HG03558 (cell line): Measurements from ENCODE around the gene BCKDHA.
"Not testable (repeated sequence)": the region's sequence is repeated elsewhere in the genome, so short reads cannot be mapped to it uniquely, and the experiment has no call there.

ENCODE experiments used
- ATAC-seq: cut with Tn5 transposase; IDR thresholded peaks from one replicate; pipeline ENCODE4 v1.9.1; 2021; ENCODE audit warnings: moderate number of reproducible peaks; ENCODE audit not compliant: unreplicated experiment; ENCODE audit errors: extremely low read depth

Gene BCKDHA

DNA sequence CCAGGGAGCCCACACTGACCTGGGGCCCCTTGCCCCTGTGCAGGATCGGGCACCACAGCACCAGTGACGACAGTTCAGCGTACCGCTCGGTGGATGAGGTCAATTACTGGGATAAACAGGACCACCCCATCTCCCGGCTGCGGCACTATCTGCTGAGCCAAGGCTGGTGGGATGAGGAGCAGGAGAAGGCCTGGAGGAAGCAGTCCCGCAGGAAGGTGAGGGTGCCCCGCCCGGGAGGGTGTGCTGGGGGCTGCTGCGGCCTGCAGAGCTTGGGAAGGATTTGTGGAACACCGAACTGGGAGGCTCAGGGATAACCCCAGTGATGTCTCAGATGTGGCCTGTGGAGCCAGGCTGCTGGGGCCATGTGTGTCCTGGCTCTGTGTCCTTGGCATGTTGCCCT is 25.3 kb downstream of the BCKDHA start:
- no peak for ATAC-seq

DNA sequence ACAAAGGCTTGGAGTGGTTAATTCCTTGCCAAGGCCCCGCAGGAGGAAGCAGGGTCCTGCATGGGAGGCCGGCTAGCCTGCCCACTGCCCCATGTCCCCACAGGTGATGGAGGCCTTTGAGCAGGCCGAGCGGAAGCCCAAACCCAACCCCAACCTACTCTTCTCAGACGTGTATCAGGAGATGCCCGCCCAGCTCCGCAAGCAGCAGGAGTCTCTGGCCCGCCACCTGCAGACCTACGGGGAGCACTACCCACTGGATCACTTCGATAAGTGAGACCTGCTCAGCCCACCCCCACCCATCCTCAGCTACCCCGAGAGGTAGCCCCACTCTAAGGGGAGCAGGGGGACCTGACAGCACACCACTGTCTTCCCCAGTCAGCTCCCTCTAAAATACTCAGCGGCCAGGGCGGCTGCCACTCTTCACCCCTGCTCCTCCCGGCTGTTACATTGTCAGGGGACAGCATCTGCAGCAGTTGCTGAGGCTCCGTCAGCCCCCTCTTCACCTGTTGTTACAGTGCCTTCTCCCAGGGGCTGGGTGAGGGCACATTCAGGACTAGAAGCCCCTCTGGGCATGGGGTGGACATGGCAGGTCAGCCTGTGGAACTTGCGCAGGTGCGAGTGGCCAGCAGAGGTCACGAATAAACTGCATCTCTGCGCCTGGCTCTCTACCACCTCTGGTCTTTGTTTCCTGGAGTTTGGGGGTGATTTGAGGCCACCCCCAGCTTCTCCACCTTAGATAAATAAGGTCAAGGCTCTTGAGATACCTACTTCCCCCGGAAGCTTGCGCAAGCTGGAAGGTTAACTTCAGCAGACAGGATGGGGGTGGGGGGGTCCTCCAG is 26.9 kb downstream of the BCKDHA start:
- ATAC-seq = no peak

DNA sequence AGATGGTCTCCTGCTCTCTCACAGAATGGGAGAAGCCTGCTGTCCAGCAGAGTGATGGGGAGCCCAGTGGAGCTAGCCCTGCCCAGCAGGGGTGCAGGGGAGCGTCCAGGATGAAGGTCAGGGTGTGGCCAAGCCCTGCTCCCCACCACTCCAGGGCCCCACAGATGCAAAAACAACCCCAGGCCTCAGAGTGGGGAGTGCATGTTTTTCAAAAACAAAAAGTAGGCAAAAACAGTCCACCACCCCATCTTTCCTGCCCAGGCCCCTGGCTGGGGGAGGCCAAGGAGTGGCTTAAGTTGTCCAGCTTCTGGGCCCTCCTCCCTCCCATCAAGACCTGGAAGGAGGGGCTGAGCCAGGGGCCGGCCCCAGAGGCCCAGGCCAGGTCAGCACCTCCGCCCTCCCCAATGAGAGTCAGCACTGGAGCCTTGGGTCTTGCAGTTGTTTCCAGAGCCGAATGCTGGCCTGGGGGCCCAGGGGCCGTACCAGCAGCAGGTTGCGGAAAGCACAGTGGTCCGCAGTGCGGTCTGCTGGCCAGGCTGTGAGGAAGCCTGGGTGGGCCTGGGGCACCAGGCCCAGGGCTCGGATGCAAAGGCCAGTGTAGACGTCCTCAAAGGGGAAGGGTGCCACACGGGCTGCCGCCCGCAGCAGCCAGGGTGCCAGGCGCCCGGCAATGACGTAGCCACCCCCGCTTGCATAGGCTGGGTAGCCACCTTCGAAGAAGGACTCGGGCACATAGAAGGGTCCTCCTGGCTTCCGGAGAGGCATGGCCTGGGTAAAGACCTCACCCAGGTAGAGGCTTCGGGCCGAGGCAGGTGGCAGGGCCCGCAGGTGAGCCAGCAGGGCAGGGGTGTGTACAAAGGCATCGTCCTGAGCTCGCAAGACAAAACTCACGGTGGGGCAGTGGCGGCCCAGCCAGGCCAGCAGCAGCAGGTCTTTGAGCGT is 27.8 kb downstream of the BCKDHA start:
- no peak for ATAC-seq

GRCh38 chr19:41426116-41426841 is 28.7 kb downstream of the BCKDHA start:
- no peak for ATAC-seq

DNA sequence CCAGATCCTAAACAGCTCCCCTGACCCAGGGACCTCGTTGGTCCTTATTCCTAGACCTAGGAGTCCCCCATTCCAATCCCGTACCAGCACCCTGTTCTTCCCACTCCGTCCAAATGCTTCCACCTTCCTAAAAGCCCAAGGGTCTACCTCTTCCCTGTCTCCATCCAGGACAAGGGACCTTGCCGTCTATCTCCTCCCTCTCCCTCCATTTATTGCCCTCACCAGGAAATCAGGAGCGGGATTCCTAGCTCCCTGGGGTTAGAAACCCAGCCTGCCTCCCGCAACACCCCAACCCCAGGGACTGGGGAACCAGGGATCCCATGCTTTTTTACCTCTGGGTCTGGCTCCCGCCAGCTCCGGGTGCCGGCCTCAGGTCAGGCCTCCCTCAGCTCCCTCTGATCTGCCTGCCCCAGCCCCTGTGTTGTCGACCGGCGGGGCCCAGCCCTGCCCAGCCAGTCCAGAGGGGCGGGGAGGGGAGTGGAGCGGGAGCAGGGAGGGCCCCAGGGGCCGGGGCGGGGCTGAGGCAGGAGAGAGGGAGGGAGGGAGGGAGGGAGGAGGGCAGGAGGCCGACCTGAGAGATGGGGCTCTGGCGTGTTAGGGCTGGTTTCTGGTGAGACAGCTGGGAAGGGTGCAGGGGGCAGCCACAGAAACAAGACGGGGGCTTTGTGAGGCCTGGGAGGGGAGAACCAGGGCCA is 29.5 kb downstream of the BCKDHA start, which contains the start of gene B3GNT8:
Gene B3GNT8 (minus strand): TSS at position 423 of the 695 bp plus-strand sequence. CDS start 596 bp downstream, outside the sequence.
- ATAC-seq = no peak

GRCh38 chr19:41427647-41428480 is 30.2 kb downstream of the BCKDHA start:
- no peak for ATAC-seq

GRCh38 chr19:41428481-41428859 is 30.9 kb downstream of the BCKDHA start:
- ATAC-seq = no peak

DNA sequence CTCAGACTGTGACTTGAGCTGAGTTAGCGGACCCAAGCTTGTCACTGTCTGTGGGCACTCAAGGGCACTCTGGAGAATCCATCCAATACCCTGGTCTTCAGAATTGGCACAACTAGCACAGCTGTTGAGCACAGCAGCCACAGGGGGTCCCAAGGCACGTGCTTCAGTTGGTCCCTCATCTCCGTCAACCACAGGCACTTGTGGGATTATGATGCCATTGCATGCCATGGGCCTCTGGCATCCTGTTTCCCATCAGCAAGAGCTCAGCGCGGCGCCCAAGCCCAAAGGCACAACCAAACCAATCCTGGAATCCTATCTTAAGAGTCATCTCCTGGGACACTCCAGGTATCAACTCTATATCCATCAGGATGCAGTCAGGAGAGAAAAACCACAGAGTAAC is 33.3 kb downstream of the BCKDHA start:
- ATAC-seq = no peak

DNA sequence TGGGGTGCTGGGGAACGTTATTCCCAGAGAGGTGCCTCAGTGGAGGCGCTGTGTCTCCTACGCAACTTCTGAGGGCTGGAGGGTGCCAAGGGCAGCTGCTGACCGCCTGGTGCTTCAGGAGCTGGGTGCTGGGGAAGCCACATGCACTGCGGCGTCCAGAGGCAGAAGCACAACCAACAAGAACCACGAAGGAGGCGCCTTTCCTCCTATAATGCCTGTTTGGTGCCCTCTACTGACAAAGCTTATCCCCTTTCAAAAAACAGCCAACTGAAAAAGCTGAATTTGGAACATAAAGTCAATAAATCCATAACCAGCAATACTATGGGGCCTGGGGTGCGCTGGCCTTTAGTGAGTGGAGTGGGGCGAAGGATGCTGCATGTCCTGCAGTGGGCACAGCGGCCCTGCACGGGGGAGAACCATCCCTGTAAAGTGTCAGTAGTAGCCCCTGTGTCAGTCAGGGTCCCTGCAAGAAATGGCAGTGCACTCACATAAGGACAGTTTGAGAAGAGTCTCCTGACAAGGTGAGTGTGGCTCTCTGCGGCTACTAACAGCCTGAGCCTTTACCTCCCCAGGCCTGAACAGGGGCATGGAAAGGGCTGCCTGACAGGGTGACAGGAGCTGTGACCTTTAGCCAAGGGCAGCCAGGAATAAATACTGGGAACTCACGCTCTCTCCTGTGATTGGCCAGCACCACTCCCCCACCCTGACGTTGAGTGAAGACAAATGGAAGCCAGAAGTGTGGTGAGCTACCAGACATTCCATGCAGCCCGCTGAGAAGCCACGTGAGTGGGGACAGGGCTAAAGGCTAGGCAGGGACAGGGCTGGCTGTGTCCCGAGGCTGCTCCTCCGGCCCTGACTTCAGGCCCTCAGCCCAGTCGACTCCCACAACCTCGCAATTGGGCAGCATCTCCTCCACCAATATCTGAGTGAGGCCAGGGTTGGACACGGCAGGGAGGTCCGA is 34.1 kb downstream of the BCKDHA start:
- ATAC-seq = no peak

GRCh38 chr19:41433171-41433570 is 35.6 kb downstream of the BCKDHA start:
- ATAC-seq = no peak

DNA sequence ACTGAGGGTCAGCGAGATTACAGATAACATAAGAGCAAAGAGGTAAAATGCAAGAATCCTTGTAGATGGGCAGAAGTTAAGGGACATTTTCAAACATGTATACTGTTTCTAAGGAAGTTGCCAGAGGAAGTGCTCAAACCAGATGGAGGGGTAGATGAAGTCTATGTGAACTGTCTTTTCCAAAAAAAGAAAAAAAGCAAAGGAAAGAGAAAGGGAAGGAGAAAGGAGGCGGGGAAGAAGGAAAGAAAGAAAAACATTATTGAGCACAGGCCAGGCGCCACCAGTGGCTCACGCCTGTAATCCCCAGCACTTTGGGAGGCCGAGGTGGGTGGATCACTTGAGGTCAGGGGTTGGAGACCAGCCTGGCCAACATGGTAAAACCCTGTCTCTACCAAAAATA is 36.8 kb downstream of the BCKDHA start:
- ATAC-seq = no peak

DNA sequence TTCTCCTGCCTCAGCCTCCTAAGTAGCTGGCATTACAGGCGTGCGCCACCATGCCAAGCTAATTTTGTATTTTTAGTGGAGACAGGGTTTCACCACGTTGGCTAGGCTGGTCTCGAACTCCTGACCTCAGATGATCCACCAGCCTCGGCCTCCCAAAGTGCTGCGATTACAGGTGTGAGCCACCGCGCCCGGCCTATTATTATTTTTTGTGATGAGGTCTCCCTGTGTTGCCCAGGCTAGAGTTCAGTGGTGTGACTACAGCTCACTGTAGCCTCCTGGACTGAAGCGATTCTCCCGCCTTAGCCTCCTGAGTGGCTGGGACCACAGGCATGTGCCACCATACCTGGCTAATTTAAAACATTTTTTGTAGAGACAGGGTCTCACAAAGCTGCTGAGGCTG is 37.8 kb downstream of the BCKDHA start:
- not testable (repeated sequence) for ATAC-seq

DNA sequence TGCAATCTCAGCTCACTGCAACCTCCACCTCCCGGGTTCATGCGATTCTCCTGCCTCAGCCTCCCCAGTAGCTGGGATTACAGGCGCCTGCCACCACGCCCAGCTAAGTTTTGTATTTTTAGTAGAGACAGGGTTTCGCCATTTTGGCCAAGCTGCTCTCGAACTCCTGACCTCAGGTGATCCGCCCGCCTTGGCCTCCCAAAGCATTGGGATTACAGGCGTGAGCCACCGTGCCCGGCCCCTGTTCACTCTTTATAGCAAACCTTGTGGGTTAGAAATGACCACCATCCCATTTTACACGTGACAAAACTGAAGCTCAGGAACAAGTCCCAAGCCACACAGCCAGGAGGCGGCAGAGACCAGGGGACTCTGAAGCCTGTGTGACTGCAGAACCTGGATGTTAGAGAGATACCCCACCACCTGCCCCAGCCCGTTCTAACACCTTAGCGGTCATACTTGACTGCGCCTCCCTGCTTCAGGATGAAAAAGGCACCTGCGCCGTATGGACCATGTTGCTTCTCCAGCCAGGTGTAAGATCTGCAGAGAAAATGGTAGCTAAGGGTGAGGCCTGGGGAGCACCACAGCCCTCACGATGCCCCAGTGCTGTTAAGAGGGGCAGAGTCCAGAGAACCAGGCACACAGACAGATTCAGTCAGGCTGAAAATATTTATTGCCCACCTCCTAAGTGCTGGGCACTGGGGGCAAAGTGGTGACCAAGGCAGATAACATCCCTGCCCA is 38.5 kb downstream of the BCKDHA start:
- ATAC-seq = no peak

- ATAC-seq = no peak
Measured at GRCh38 chr19:41436674-41436951, 39.0 kb downstream of the BCKDHA start.

DNA sequence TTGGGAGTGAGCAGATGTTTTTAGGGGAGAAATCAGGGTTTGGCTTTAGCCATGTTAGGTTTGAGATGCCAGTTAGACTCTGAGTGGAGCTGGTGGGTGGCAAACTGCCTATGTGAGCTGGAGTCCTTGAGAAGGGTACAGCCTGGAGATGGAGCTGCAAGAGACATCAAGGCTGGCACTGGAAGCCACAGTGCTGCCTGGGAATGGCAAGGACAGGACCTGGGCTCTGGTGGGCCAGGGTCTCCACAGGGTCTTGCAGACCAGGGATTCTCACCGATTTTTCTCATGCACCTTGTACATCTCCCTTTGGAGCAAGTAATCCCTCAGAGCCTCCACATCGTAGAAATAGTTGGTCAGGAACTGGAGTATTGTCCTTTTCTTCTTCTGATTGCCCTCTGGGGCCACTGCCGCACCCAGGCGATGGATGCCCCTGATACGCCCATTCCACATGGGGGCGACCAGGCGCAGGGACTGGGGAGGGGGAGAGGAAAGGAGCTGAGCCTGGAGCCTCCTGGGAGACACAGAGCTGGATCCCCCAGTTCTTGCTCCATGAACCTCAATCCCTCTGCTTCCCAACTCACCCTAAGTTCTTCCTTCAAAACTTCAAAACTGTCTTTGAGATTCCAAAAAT is 40.4 kb downstream of the BCKDHA start:
- no peak for ATAC-seq

GRCh38 chr19:41439441-41440222 is 42.0 kb downstream of the BCKDHA start, which contains the start of gene DMAC2:
Gene DMAC2 (minus strand): TSS chr19:41439912. CDS start chr19:41439899, 13 bp downstream.
- ATAC-seq = peak; percentile 69
